Panc1 (cell line): ENCODE measurements around the gene RNF175. TPM values are rescaled to one million over a fixed set of nuclear protein-coding genes. Genes with fewer than 3 reads are reported as not detected.

Source experiments
- ATAC-seq: fragments of 200-7000 bp; cut with Tn5 transposase; 2 replicates; pipeline ENCODE4 v1.9.1; 2020; ENCODE audit warnings: mild to moderate bottlenecking, moderate library complexity
- BruUV-seq: library from RNA; stranded (reverse); fragments of 400-500 nt; replicated peaks from 2 replicates; lab custom pipeline; 2021; lab: Mats Ljungman, UMichigan
- CTCF ChIA-PET: fragments of 300-600 bp; sonication (Branson Sonifier 250); formaldehyde crosslinking; loops from one replicate; lab custom pipeline; 2022; ENCODE audit warnings: antibody characterized with exemption; lab: Charles Lee
- POLR2A ChIA-PET: fragments of 300-600 bp; sonication (Branson Sonifier 250); formaldehyde crosslinking; loops from one replicate; lab custom pipeline; 2022; ENCODE audit warnings: antibody characterized with exemption; lab: Charles Lee
- DNase-seq: peaks from one replicate; pipeline ENCODE4 v3.0.0-alpha.2; 2010; ENCODE audit warnings: low read depth, low spot score
- H3K27ac ChIP-seq: 2 replicates; pipeline ENCODE4 v1.5.1; 2011; ENCODE audit warnings: mild to moderate bottlenecking, low read length, inconsistent platforms
- H3K27me3 ChIP-seq: fragments of 200-500 bp; sonication (Bioruptor generic); 2 replicates; pipeline ENCODE4 v1.6.0; 2014; ENCODE audit warnings: low read length, inconsistent platforms; ENCODE audit not compliant: control insufficient read depth, insufficient read depth
- H3K36me3 ChIP-seq: fragments of 200-500 bp; sonication (Bioruptor generic); 2 replicates; pipeline ENCODE4 v1.5.1; 2014; ENCODE audit warnings: inconsistent platforms, mild to moderate bottlenecking, low read length, moderate library complexity; ENCODE audit not compliant: control insufficient read depth, insufficient read depth
- H3K4me1 ChIP-seq: 2 replicates; pipeline ENCODE4 v1.5.1; 2011; ENCODE audit warnings: inconsistent platforms, mild to moderate bottlenecking, low read length, moderate library complexity; ENCODE audit not compliant: control insufficient read depth, insufficient read depth
- H3K4me3 ChIP-seq, 2 experiments: 2 replicates each; pipeline ENCODE4 v1.5.1; 2011 to 2012; ENCODE audit warnings: low read depth in 2 of 2, low read length in 2 of 2, mild to moderate bottlenecking in 2 of 2, inconsistent platforms in 1 of 2, moderate library complexity in 1 of 2
- H3K9me3 ChIP-seq: fragments of 200-500 bp; sonication (Bioruptor generic); 2 replicates; pipeline ENCODE4 v1.5.1; 2014; ENCODE audit warnings: low read depth, mild to moderate bottlenecking, inconsistent platforms, low read length, moderate library complexity; ENCODE audit not compliant: control insufficient read depth, insufficient read depth
- CTCF ChIP-seq: fragments of 450-650 bp; IDR thresholded peaks from 2 replicates; pipeline ENCODE4 v1.5.1; 2017; ENCODE audit warnings: mild to moderate bottlenecking
- POLR2AphosphoS5 ChIP-seq: IDR thresholded peaks from 2 replicates; pipeline ENCODE4 v1.6.1; 2012; ENCODE audit warnings: mild to moderate bottlenecking, low read depth, low read length, moderate library complexity
- REST ChIP-seq, 2 experiments: IDR thresholded peaks; 2 replicates each; pipeline ENCODE4 v1.6.1; 2011 to 2012; ENCODE audit warnings: low read depth in 2 of 2, control low read depth in 1 of 2, low read length in 1 of 2, mild to moderate bottlenecking in 1 of 2, moderate library complexity in 1 of 2; ENCODE audit not compliant: insufficient read depth in 1 of 2
- SIN3A ChIP-seq: IDR thresholded peaks from 2 replicates; pipeline ENCODE4 v1.6.1; 2012; ENCODE audit warnings: low read depth, mild to moderate bottlenecking, low read length, moderate library complexity, borderline replicate concordance; ENCODE audit not compliant: insufficient read depth
- TCF7L2 ChIP-seq: IDR thresholded peaks from 2 replicates; pipeline ENCODE4 v1.6.1; 2011; ENCODE audit warnings: mild to moderate bottlenecking, low read depth, low read length, inconsistent platforms
- in situ Hi-C: cut with HindIII; loops from 2 replicates; pipeline ENCODE4 v1.10.0; 2016; ENCODE audit warnings: low sequenced_read_pairs, low pct_unique_long_range_greater_than_20kb
- intact Hi-C: fragments of 100-400 bp; cut with micrococcal nuclease; formaldehyde crosslinking; loops from one replicate; pipeline ENCODE4 v1.10.0; 2022; ENCODE audit not compliant: unreplicated experiment
- total RNA-seq: library from RNA; stranded (reverse); gene quantifications from one replicate; pipeline ENCODE4 v1.2.1, GENCODE V29; 2021; ENCODE audit not compliant: unreplicated experiment

Gene RNF175
- total RNA-seq, 1 experiment from 2014 or later: not detected

- no peaks in the 10 kb centered on the region; the same call in 1 of the 2 replicates for H3K36me3 ChIP-seq
- TF ChIP-seq CTCF: no peak
- TF ChIP-seq REST (IDR thresholded peaks at IDR 0.05; ENCODE audit: insufficient read depth in 1 of 2, low read depth in 2 of 2, low read length in 1 of 2): no peak
- no peak for TF ChIP-seq TCF7L2
- no peak for TF ChIP-seq POLR2AphosphoS5
- TF ChIP-seq SIN3A: no peak
- no peaks in the 10 kb centered on the region for H3K4me1 ChIP-seq
- ATAC-seq: no peak
- ChIA-PET POLR2A (no interaction called here), CTCF (no interaction called here)
- DNase-seq: no peak
- intact Hi-C loops (no loop called here), in situ Hi-C loops (no loop called here)
- no peaks in the 10 kb centered on the region for H3K9me3 ChIP-seq
- H3K4me3 ChIP-seq: no peak overlapping the region
- H3K27ac ChIP-seq: no peak overlapping the region
- H3K27me3 ChIP-seq: no peaks in the 10 kb centered on the region
- no TSS peak for BruUV-seq
These were observed 17.6 kb upstream of the RNF175 start for GRCh38 chr4:153777421-153777820.

- Histone ChIP-seq H3K4me3 (no peak overlapping the region), H3K9me3 (no peaks in the 10 kb centered on the region), H3K27me3 (no peaks in the 10 kb centered on the region), H3K27ac (no peak overlapping the region), H3K36me3 (no peaks in the 10 kb centered on the region; the same call in 1 of the 2 replicates), H3K4me1 (no peaks in the 10 kb centered on the region)
- intact Hi-C loops: no loop called here
- ChIA-PET POLR2A (no interaction called here), CTCF (interaction anchor here (0.6 kb wide), 1 partner anchor 27 kb away, joined by 3 read pairs; no protein-coding TSS in a partner anchor)
- TF ChIP-seq CTCF: no peak
- no peak for TF ChIP-seq SIN3A
- no peak for TF ChIP-seq POLR2AphosphoS5
- no peak for TF ChIP-seq TCF7L2
- TF ChIP-seq REST (IDR thresholded peaks at IDR 0.05; ENCODE audit: insufficient read depth in 1 of 2, low read depth in 2 of 2, low read length in 1 of 2): no peak
- DNase-seq: no peak
- BruUV-seq: no TSS peak
- in situ Hi-C loops: no loop called here
- no peak for ATAC-seq
These were observed 16.8 kb upstream of the RNF175 start for GRCh38 chr4:153776601-153777000.
